ENCODE results near the gene FTO.

Gene FTO

GRCh38 chr16:54125751-54126655 is 422.0 kb downstream of the FTO start:
- DNase-seq (ENCODE audit: low spot score), result no peak

GRCh38 chr16:54126907-54127306 is 423.0 kb downstream of the FTO start:
- no peak for DNase-seq (ENCODE audit: low spot score)

- no peak for DNase-seq (ENCODE audit: low spot score)
Measured at GRCh38 chr16:54128629-54129234, 424.8 kb downstream of the FTO start.

- DNase-seq (ENCODE audit: low spot score), result no peak
Measured at GRCh38 chr16:54129810-54130209, 425.9 kb downstream of the FTO start.

GRCh38 chr16:54135361-54136275 is 431.7 kb downstream of the FTO start:
- DNase-seq (ENCODE audit: low spot score), result no peak

GRCh38 chr16:54136276-54136625 is 432.3 kb downstream of the FTO start:
- DNase-seq (ENCODE audit: low spot score), result no peak

GRCh38 chr16:54140057-54140787 is 436.3 kb downstream of the FTO start:
- DNase-seq (ENCODE audit: low spot score), result no peak

GRCh38 chr16:54140788-54141136 is 436.8 kb downstream of the FTO start:
- DNase-seq (ENCODE audit: low spot score), result no peak

GRCh38 chr16:54142787-54143186 is 438.8 kb downstream of the FTO start:
- no peak for DNase-seq (ENCODE audit: low spot score)

GRCh38 chr16:54143410-54143809 is 439.5 kb downstream of the FTO start:
- no peak for DNase-seq (ENCODE audit: low spot score)

GRCh38 chr16:54143934-54144571 is 440.1 kb downstream of the FTO start:
- no peak for DNase-seq (ENCODE audit: low spot score)

GRCh38 chr16:54144572-54144947 is 440.6 kb downstream of the FTO start:
- DNase-seq (ENCODE audit: low spot score), result no peak

GRCh38 chr16:54145881-54146280 is 441.9 kb downstream of the FTO start:
- DNase-seq (ENCODE audit: low spot score), result no peak

GRCh38 chr16:54148974-54149373 is 445.0 kb downstream of the FTO start:
- DNase-seq (ENCODE audit: low spot score), result no peak

- DNase-seq (ENCODE audit: low spot score), result no peak
Measured at GRCh38 chr16:54150861-54151260, 446.9 kb downstream of the FTO start.

GRCh38 chr16:54152362-54153239 is 448.6 kb downstream of the FTO start:
- no peak for DNase-seq (ENCODE audit: low spot score)

GRCh38 chr16:54153240-54153934 is 449.4 kb downstream of the FTO start:
- no peak for DNase-seq (ENCODE audit: low spot score)

- DNase-seq (ENCODE audit: low spot score), result no peak
Measured at GRCh38 chr16:54156349-54156748, 452.4 kb downstream of the FTO start.

GRCh38 chr16:54158986-54159385 is 455.0 kb downstream of the FTO start:
- DNase-seq (ENCODE audit: low spot score), result no peak
